ENCODE data around the gene MAGI2. TPM values are rescaled to one million over a fixed set of nuclear protein-coding genes. Genes with fewer than 3 reads are reported as not detected.

Gene MAGI2
- total RNA-seq, 5 donors from 2014 or later (not counting 1 experiment from before 2014, with no cell fraction given) = 0.10 to 0.77 (median 0.22) TPM

GRCh38 chr7:78751253-78751652 lies 702.2 kb downstream of the MAGI2 start:
- no peak overlapping the region for H3K4me3 Mint-ChIP-seq
- Histone ChIP-seq H3K4me3 (ENCODE audit: control insufficient read depth in 1 of 2, extremely low read depth in 1 of 2, low read length in 1 of 2) (no peak overlapping the region), H3K9me3 (no peaks in the 10 kb centered on the region), H3K27me3 (replicated peaks in 1 of 2; ENCODE audit: control insufficient read depth in 2 of 2, extremely low read depth in 1 of 2, insufficient read depth in 2 of 2, low read length in 1 of 2) (no peaks in the 10 kb centered on the region), H3K4me1 (ENCODE audit: control insufficient read depth in 1 of 2, extremely low read depth in 1 of 2, insufficient read depth in 2 of 2, low read length in 2 of 2) (no peaks in the 10 kb centered on the region), H3K36me3 (ENCODE audit: control insufficient read depth in 2 of 2, extremely low read depth in 1 of 2, insufficient read depth in 1 of 2, low read length in 1 of 2) (no peaks in the 10 kb centered on the region), H3K27ac (ENCODE audit: low read length) (no peak overlapping the region)
- ChIA-PET POLR2A (no interaction called here), CTCF (no interaction called here)
- DNase-seq (no peak), ATAC-seq (replicated peaks in 1 of 4) (no peak)
- H3K4me1 Mint-ChIP-seq = no peaks in the 10 kb centered on the region
- no peak overlapping the region for H3K27ac Mint-ChIP-seq
- 96% methylated on average over 3 of the region's 4 CpGs for WGBS (ENCODE audit: insufficient coverage)
- no peaks in the 10 kb centered on the region for H3K27me3 Mint-ChIP-seq
- peaks cover 13 to 20% (median 17%) of the 10 kb centered on the region in 3 donors for H3K9me3 Mint-ChIP-seq
- H3K36me3 Mint-ChIP-seq = no peaks in the 10 kb centered on the region

GRCh38 chr7:78749052-78749746 lies 704.3 kb downstream of the MAGI2 start:
- CTCF ChIA-PET = interaction anchor here in 1 of 2 donors (0.5 kb wide), 1 partner anchor 9 kb away, joined by 3 read pairs; no protein-coding TSS in a partner anchor
- no peak for ATAC-seq (replicated peaks in 1 of 4)

GRCh38 chr7:78747592-78747991 lies 705.9 kb downstream of the MAGI2 start:
- Mint-ChIP-seq H3K9me3 (peaks cover 12 to 19% (median 16%) of the 10 kb centered on the region in 3 donors), H3K4me1 (no peaks in the 10 kb centered on the region), H3K36me3 (no peaks in the 10 kb centered on the region), H3K27me3 (no peaks in the 10 kb centered on the region), H3K4me3 (no peak overlapping the region), H3K27ac (no peak overlapping the region)
- no peaks in the 10 kb centered on the region for H3K4me1 ChIP-seq (ENCODE audit: control insufficient read depth in 1 of 2, extremely low read depth in 1 of 2, insufficient read depth in 2 of 2, low read length in 2 of 2)
- H3K27me3 ChIP-seq (replicated peaks in 1 of 2; ENCODE audit: control insufficient read depth in 2 of 2, extremely low read depth in 1 of 2, insufficient read depth in 2 of 2, low read length in 1 of 2) = no peaks in the 10 kb centered on the region
- WGBS (ENCODE audit: insufficient coverage) = no CpG with 5 or more reads among the region's 3 CpGs
- H3K4me3 ChIP-seq (ENCODE audit: control insufficient read depth in 1 of 2, extremely low read depth in 1 of 2, low read length in 1 of 2) = no peak overlapping the region
- H3K36me3 ChIP-seq (ENCODE audit: control insufficient read depth in 2 of 2, extremely low read depth in 1 of 2, insufficient read depth in 1 of 2, low read length in 1 of 2) = no peaks in the 10 kb centered on the region
- CTCF ChIA-PET = no interaction called here
- DNase-seq (no peak), ATAC-seq (replicated peaks in 1 of 4) (no peak)
- POLR2A ChIA-PET = no interaction called here
- no peak overlapping the region for H3K27ac ChIP-seq (ENCODE audit: low read length)
- H3K9me3 ChIP-seq = no peaks in the 10 kb centered on the region

More at GRCh38 chr7:78749052-78749746, 704.3 kb downstream of the MAGI2 start:
- H3K4me3 Mint-ChIP-seq = no peak overlapping the region
- POLR2A ChIA-PET = interaction anchor here in 1 of 2 donors (0.6 kb wide), 1 partner anchor 91 kb away, joined by 3 read pairs; no protein-coding TSS in a partner anchor
- H3K4me1 Mint-ChIP-seq = no peaks in the 10 kb centered on the region
- peaks cover 13 to 20% (median 14%) of the 10 kb centered on the region in 3 donors for H3K9me3 Mint-ChIP-seq
- Histone ChIP-seq H3K27ac (ENCODE audit: low read length) (no peak overlapping the region), H3K4me1 (ENCODE audit: control insufficient read depth in 1 of 2, extremely low read depth in 1 of 2, insufficient read depth in 2 of 2, low read length in 2 of 2) (no peaks in the 10 kb centered on the region), H3K36me3 (ENCODE audit: control insufficient read depth in 2 of 2, extremely low read depth in 1 of 2, insufficient read depth in 1 of 2, low read length in 1 of 2) (no peaks in the 10 kb centered on the region), H3K9me3 (no peaks in the 10 kb centered on the region), H3K4me3 (ENCODE audit: control insufficient read depth in 1 of 2, extremely low read depth in 1 of 2, low read length in 1 of 2) (no peak overlapping the region), H3K27me3 (replicated peaks in 1 of 2; ENCODE audit: control insufficient read depth in 2 of 2, extremely low read depth in 1 of 2, insufficient read depth in 2 of 2, low read length in 1 of 2) (no peaks in the 10 kb centered on the region)
- no peaks in the 10 kb centered on the region for H3K36me3 Mint-ChIP-seq
- no peaks in the 10 kb centered on the region for H3K27me3 Mint-ChIP-seq
- no peak overlapping the region for H3K27ac Mint-ChIP-seq
- WGBS (ENCODE audit: insufficient coverage) = 65% methylated on average over 3 of the region's 5 CpGs
- DNase-seq = no peak

GRCh38 chr7:78746301-78746700 lies 707.2 kb downstream of the MAGI2 start:
- no peaks in the 10 kb centered on the region for H3K4me1 ChIP-seq (ENCODE audit: control insufficient read depth in 1 of 2, extremely low read depth in 1 of 2, insufficient read depth in 2 of 2, low read length in 2 of 2)
- 67% methylated on average over 1 of the region's 2 CpGs for WGBS (ENCODE audit: insufficient coverage)
- Mint-ChIP-seq H3K4me1 (no peaks in the 10 kb centered on the region), H3K27me3 (no peaks in the 10 kb centered on the region), H3K27ac (no peak overlapping the region), H3K36me3 (no peaks in the 10 kb centered on the region), H3K4me3 (no peak overlapping the region), H3K9me3 (peaks cover 13 to 20% (median 17%) of the 10 kb centered on the region in 3 donors)
- no peaks in the 10 kb centered on the region for H3K27me3 ChIP-seq (replicated peaks in 1 of 2; ENCODE audit: control insufficient read depth in 2 of 2, extremely low read depth in 1 of 2, insufficient read depth in 2 of 2, low read length in 1 of 2)
- CTCF ChIA-PET = no interaction called here
- H3K9me3 ChIP-seq = no peaks in the 10 kb centered on the region
- ATAC-seq (replicated peaks in 1 of 4) (no peak), DNase-seq (no peak)
- no peak overlapping the region for H3K27ac ChIP-seq (ENCODE audit: low read length)
- POLR2A ChIA-PET = no interaction called here
- no peak overlapping the region for H3K4me3 ChIP-seq (ENCODE audit: control insufficient read depth in 1 of 2, extremely low read depth in 1 of 2, low read length in 1 of 2)
- no peaks in the 10 kb centered on the region for H3K36me3 ChIP-seq (ENCODE audit: control insufficient read depth in 2 of 2, extremely low read depth in 1 of 2, insufficient read depth in 1 of 2, low read length in 1 of 2)

- H3K36me3 Mint-ChIP-seq = no peaks in the 10 kb centered on the region
- no peaks in the 10 kb centered on the region for H3K4me1 Mint-ChIP-seq
- Histone ChIP-seq H3K36me3 (ENCODE audit: control insufficient read depth in 2 of 2, extremely low read depth in 1 of 2, insufficient read depth in 1 of 2, low read length in 1 of 2) (no peaks in the 10 kb centered on the region), H3K27me3 (replicated peaks in 1 of 2; ENCODE audit: control insufficient read depth in 2 of 2, extremely low read depth in 1 of 2, insufficient read depth in 2 of 2, low read length in 1 of 2) (no peaks in the 10 kb centered on the region), H3K4me3 (ENCODE audit: control insufficient read depth in 1 of 2, extremely low read depth in 1 of 2, low read length in 1 of 2) (no peak overlapping the region), H3K4me1 (ENCODE audit: control insufficient read depth in 1 of 2, extremely low read depth in 1 of 2, insufficient read depth in 2 of 2, low read length in 2 of 2) (no peaks in the 10 kb centered on the region), H3K9me3 (no peaks in the 10 kb centered on the region), H3K27ac (ENCODE audit: low read length) (no peak overlapping the region)
- peaks cover 7 to 16% (median 8%) of the 10 kb centered on the region in 3 donors for H3K9me3 Mint-ChIP-seq
- H3K4me3 Mint-ChIP-seq = no peak overlapping the region
- POLR2A ChIA-PET = no interaction called here
- no peaks in the 10 kb centered on the region for H3K27me3 Mint-ChIP-seq
- DNase-seq (no peak), ATAC-seq (replicated peaks in 1 of 4) (no peak)
- 13% methylated on average over 1 of the region's 1 CpG for WGBS (ENCODE audit: insufficient coverage)
- CTCF ChIA-PET = no interaction called here
- no peak overlapping the region for H3K27ac Mint-ChIP-seq
Measured at GRCh38 chr7:78742694-78743093, 710.8 kb downstream of the MAGI2 start.

GRCh38 chr7:78736548-78736947 lies 716.9 kb downstream of the MAGI2 start:
- Mint-ChIP-seq H3K4me3 (no peak overlapping the region), H3K4me1 (no peaks in the 10 kb centered on the region), H3K27ac (no peak overlapping the region), H3K9me3 (peaks cover 3 to 11% (median 4%) of the 10 kb centered on the region in 3 donors), H3K27me3 (no peaks in the 10 kb centered on the region), H3K36me3 (no peaks in the 10 kb centered on the region)
- no CpG with 5 or more reads among the region's 1 CpG for WGBS (ENCODE audit: insufficient coverage)
- ChIA-PET CTCF (no interaction called here), POLR2A (interaction anchor here in 1 of 2 donors (0.5 kb wide), 1 partner anchor 1258 kb away, joined by 5 read pairs; no protein-coding TSS in a partner anchor)
- DNase-seq = no peak
- Histone ChIP-seq H3K27ac (ENCODE audit: low read length) (no peak overlapping the region), H3K9me3 (no peaks in the 10 kb centered on the region), H3K4me1 (ENCODE audit: control insufficient read depth in 1 of 2, extremely low read depth in 1 of 2, insufficient read depth in 2 of 2, low read length in 2 of 2) (no peaks in the 10 kb centered on the region), H3K36me3 (ENCODE audit: control insufficient read depth in 2 of 2, extremely low read depth in 1 of 2, insufficient read depth in 1 of 2, low read length in 1 of 2) (no peaks in the 10 kb centered on the region), H3K27me3 (replicated peaks in 1 of 2; ENCODE audit: control insufficient read depth in 2 of 2, extremely low read depth in 1 of 2, insufficient read depth in 2 of 2, low read length in 1 of 2) (no peaks in the 10 kb centered on the region), H3K4me3 (ENCODE audit: control insufficient read depth in 1 of 2, extremely low read depth in 1 of 2, low read length in 1 of 2) (no peak overlapping the region)
- no peak for ATAC-seq (replicated peaks in 1 of 4)
